ENCODE results near the gene IMPDH1.
A peak's percentile ranks its signal among the peaks of the same experiment; 100 is the strongest.

The IMPDH1 gene

DNA sequence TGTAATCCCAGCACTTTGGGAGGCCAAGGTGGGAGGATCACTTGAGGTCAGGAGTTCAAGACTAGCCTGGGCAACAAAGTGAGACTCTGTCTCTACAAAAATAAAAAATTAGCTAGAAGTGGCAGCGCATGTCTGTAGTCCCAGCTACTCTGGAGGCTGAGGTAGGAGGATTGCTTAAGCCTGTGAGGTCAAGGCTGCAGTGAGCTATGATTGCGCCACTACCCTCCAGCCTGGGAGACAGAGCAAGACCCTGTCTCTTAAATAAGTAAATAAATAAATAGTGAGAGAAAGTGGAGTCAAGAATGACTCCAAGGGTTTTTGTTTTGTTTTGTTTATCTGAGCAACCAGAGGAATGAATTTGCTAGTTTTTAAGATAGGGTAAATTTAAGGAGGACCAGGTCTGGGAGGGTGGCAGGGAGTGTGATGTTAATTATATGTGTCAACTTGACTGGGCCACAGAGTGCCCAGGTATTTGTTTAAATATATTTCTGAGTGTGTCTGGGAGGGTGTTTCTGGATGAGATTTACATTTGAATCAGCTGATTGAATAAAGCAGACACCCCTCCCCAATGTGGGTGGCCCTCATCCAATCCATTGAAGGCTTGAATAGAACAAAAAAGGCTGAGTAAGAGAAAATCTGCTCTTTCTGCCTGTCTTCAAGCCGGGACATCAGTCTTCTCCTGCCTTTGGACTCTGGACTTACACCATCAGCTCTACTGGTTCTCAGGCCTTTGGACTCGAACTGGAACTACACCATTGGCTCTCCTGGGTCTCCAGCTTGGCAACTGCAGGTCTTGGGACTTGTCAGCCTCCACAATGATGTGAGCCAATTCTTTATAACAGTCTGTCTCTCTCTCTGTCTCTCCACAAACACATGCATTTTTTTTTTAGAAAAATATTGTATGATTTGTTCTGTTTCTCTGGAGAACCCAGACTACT lies 23.5 kb downstream of the IMPDH1 start:
- DNase-seq, result no peak

DNA sequence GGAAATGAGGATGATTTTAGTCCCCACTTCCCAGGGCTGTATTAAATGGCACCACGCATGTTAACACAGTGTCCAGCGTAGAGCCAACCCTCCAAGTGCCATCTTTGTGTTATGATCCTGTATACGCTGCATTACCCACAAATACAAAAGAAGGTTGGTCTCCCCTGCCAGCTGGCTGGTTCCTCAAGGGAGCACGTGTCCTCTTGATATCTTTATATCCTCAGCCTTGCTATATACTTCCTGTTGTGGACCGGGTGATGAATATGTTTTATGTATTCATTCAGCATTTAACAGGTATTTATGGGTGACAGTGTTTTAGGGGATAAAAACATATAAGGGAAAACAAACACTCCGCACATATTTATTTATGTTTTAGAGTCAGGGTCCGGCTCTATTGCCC lies 25.1 kb downstream of the IMPDH1 start:
- DNase-seq, result no peak

DNA sequence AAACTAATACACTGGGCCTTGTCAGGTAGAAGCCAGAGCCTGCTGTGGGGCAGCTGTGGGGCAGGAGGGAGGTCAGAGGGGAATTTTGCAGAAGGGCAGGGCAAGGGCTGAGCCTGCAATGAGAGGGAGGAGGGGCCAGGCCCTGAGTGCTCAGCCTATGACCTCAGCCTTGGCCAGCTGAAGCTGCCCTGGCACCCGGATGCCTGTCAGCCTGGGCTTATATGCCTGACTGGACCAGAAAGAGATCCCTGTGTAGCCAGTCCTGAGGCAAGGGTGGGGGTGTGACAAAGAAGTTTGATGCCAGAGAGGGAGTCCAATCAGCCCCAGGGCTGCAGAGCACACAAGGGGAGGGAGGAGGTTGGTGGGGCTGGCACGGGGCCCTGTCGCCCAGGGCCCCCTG lies 26.0 kb downstream of the IMPDH1 start:
- DNase-seq, result no peak

DNA sequence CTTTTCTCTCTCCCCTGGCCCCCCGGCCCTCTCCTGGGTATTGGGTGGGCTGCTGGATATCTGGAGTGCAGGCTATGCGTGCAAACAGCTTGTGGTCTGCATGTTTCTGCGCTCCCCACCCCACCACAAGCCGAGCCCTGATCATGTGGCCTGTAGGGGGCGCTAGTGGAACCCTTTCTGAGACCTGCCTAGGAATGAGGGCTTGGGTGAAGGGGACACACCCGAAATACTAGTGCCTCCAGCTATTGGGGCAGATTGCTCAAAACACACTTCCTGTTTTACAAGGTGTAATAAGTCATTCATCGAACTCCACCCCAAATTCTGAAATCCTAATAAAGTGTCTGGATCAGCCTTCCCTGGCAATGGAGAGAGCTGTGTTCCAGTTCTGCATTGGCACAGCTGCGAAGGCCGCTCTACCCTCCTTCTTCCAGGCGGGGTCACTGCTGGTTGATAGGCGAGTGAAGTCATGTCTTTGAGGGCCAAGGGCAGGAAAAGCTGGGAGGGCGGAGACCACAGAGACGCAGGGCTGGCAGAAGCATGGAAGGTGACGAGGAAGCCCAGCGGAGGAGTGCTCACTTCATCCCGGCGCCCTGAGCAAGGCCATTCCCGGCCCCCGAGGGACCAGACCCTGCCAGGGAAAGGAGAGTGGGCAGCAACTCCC lies 28.5 kb downstream of the IMPDH1 start:
- DNase-seq, result peak; percentile 28

DNA sequence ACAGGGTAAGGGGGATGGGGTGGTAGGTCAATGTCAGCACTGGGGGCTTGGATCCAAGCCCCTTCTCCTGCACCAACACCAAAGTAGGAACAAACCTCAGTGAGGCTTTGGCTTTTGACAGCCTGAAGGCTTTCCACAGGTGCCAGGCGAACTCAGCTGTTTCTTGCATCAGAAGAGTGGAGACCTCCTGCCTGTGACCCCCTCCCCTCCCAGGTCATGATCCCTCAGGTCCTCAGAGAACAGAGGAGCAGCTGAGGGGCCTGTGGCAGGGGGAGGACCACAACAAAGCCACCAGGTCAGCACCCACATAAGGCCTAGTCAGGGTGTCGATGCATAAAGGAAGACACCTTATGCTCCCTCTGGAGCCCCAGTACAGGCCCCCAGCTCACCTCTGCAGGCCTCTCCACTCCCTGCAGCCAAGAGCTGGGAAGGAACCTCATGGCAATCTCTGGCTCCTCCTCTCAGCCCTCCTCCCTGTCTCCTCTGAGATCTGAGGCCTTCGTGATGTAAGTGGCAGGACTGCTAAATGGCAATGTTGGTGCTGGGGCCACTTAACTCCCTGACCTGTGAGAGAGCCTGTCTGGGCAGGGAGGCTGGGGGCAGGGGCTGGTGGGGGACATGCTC lies 29.2 kb downstream of the IMPDH1 start:
- no peak for DNase-seq

DNA sequence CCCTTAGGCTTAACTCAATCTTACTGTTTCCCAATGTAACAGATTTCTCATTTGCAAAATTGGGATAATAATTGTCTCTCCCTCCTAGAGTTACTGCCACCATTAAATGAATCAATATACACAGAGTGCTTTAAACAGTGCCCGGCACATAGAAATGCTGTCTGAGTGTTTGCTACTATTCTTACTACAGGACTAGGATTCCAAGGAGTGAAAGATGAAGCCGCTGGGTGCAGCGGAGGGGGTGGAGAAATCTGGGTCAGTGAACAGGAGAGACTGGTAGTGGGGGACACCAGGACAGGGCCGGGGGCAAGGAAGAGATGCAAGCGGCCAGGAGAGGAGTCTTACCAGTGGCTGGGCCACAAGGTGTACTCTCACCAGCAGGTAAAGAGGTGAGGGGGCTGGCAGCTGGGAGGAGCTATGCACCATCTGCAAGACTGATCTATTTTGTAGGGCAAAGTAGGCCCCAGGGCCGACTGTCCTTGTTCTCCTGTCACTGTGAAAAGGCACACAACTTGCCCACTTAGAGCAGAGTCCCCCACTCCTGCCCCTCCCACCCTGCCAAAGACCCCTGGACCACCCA lies 29.8 kb downstream of the IMPDH1 start:
- no peak for DNase-seq

DNA sequence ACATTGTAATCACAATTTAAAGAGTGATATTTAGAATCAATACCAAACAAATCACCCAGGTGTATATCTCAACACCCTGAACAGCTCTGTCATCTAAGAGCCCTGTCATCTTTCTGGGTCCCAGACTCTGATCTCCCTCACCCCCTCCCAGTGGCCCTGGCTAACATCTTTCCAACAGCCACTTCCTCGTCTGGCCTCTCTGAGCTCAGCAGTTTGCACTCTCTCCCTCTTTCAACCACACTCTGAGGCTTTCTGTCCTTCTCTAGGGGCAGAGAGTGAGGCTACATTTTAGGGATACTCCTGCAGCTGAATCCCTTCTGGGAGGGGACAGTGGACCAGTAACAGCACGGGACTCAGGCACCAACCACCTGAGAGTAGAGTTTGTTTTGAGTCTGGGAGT lies 31.1 kb downstream of the IMPDH1 start:
- no peak for DNase-seq

DNA sequence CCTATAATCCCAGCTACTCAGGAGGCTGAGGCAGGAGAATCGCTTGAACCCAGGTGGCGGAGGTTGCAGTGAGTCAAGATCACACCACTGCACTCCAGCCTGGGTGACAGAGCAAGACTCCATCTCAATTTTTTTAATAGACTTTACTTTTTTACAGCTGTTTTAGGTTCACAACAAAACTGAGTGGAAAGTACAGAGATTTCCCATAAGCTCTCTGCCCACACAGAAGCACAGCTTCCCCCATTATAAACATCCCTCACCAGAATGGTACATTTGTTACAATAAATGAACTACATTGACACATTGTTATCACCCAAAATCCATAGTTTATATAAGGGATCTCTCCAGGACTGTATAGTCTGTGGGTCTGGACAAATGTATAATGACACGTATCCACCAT lies 33.7 kb downstream of the IMPDH1 start:
- no peak for DNase-seq

DNA sequence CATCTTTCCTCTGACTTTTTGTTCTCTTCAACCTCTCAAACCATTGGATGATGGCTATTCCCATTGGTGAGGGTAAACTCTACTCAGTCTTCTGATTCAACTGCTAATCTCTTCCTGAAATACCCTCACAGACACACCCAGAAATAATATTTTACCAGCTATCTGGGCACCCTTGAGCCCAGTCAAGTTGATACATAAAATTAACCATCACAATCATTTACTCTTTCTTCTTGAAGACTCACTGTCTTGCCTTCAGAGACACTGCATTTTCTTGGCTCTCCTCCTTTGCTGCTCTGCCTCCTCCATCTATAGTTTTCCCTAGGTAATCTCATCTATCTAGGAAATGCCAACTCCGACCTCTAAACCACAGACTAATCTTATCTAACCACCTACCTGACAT lies 35.7 kb downstream of the IMPDH1 start:
- DNase-seq, result no peak

DNA sequence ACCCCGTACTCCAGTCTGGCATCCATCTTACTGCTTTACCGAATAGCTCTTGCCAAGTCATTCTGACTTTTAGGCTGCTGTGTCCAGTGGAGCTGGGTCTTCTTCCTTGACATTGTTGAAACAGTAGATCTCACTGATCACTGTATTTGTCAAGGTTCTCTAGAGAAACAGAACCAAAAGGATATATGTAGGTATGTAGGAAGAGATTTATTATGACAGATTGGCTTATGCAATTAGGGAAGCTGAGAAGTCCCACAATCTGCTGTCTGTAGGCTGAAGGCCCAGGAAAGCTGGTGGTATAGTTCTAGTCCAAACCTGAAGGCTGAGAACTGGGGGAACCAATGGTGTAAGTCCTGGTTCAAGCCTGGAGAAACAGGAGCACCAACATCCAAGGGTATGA lies 36.2 kb downstream of the IMPDH1 start:
- no peak for DNase-seq

DNA sequence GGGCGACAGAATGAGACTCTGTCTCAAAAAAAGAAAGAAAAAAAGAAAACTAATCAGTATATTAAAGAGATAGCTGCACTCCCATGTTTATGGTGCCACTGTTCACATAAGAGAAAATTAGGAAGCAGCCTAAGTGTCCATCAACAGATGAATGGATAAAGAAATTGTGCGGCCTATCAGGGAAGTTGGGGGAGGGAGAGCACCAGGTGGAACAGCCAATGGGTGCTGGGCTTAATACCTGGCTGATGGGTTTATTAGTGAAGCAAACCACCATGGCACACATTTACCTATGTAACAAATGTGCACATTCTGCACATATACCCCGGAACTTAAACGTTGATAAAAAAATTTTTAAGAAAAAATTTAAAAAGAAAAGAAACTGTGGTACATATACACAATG lies 39.3 kb downstream of the IMPDH1 start:
- no peak for DNase-seq

DNA sequence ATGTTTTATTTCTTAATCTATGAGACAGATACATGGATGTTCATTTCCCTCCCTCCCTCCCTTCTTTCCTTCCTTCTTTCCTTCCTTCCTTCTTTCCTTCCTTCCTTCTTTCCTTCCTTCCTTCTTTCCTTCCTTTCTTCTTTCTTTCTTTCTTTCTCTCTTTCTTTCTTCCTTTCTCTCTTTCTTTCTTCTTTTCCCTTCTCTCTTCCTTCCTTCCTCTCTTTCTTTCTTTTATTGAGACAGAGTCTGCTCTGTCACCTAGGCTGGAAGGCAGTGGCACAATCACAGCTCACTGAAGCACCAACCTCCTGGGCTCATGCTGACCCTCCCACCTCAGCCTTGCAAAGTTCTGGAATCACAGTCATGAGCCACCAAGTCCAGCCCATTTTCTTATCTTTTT lies 42.8 kb downstream of the IMPDH1 start:
- no peak for DNase-seq

DNA sequence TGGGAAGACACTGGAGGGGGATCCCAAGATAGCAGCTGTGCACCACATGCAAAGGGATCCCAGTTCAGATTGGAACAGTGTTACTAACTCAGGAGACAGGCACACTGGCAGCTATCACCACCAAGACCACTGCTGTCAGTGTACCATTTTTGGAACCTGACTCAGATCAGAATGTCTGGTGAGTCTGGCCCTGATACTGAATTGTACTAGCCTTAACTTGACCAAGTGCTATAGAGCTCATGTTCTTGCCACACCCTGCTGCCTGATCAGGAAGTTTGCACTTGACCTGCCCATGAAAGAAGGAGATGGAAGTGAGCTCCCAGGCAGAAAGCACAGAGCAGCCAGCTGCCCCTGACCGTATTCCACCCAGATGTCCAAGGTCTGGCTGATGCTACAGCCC lies 43.5 kb downstream of the IMPDH1 start:
- DNase-seq, result no peak

DNA sequence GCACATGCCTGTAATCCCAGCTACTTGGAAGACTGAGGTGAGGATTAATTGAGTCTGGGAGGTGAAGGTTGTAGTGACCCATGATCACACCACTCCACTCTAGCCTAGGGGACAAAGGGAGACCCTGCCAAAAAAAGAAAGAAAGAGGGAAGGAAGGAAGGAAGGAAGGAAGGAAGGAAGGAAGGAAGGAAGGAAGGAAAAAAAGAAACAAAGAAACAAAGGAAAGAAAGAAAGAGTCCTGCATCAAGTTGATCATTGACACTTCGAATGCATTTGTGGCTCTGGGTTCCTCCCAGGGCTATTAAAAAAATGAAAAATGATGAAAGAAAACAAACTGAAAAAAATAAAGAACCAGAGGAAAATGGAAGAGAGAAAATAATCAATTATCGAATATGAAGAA lies 44.4 kb downstream of the IMPDH1 start:
- no peak for DNase-seq

DNA sequence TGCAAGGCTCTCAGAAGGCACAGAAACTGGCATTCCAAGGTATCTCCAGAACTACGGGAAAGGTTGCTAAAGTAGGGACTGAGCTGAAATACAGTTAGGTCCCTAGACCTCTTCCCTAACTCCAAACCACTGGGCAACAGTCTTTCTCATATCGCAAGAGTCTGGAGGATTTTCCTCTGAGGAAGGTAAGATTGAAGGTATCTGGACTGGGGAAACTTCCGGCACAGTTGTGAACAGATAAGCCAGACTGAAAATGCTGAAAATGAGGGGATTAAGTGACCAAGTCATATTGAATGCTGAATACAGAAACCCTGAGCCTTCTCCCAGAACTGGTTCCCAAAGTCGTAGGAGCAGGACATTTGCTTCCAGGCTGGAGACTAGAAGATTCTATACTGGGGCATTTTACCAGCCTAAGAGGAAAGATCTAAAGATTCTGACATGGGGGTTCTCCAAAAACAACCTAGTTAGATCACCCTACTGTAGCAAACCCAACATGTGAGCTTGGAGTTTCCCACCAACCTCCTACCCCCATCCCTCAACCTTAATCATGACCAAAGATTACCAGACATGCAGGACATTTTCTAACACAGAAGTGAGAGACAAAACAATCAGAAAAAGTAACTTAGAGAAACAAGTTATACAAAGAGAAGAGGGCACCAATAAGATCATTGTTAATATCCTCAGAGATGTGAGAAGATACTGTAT lies 45.5 kb downstream of the IMPDH1 start:
- no peak for DNase-seq

DNA sequence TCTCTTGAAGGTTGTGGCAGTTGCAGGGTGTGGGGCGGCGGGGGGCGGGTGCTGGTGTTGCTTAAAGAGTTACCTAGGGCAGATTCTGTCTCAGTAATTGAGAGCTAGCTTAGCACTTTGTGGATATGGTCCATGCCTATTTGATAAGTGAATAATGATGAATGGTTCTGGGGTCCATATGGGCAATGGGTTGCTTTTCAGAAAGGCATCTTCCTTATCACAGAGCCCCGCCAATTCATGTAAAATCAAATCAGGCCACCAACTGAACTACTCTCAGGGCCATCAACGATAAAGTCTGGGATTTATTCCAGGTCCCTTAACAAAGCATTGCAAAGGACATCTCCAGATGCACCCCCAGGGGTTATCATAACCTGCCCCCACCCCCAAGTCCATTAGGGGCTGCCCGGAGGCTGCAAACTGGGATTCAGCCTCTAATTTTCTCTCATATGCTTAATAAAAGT lies 46.5 kb downstream of the IMPDH1 start:
- DNase-seq, result no peak

DNA sequence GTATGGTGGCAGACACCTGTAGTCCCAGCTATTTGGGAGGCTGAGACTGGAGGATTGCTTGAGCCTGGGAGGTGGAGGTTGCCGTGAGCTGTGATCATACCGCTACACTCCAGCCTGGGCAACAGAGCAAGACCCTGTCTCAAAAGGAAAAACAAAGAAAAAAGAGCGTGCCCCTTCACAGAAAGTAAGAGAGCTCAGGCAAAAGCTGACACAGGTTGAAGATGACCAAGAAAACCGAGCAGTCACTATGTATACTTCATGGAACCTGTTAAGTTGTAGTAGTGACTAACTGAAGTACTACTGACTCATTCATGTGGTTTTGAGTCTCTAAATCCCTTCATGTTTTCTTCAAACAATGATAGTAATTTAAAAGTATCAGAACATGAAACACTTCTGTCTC lies 47.1 kb downstream of the IMPDH1 start:
- no peak for DNase-seq

DNA sequence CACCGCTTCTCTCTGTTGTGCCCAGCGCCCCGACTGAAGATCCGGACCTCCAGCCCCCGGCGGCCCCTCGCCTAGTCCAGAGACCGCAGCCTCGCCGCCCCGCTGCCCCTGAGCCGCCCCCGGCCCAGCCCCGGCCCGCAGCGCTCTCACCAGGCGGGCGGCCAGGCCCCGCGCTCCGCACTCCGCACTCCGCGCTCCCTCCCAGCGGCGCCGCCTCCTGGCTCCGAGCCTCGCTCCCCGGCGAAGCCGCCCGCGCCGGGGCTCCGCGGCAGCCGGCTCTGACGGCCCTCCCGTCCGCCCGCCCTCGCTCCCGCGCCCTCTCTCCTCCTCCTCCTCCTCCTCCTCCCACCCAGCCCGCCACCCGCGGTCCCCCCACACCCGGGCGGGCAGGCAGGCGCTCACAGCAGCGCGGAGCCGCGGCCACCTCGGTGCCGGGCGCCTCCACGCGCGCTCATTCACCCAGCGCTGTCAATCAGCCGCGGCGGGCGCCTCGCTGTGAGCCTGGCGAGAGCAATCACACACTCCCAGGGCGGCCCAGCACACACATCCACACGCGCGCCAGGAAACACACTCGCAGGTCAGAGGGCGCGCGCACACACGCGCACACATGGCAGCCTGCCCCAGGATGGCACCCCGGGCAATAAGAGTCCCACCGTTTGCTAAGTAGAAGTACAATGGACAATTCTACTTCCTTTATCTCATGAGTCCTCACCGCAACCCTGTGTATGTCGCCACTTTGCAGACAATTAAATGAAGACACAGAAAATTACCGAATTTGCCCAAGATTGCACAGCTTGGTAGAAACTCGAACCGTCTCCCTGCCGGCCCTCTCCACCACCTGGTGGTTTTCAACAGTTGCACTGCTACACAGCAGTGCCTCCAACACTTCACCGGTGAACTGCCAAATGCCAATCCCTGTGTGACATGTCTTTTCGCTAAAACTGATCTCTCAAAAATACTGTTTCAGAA lies 48.1 kb downstream of the IMPDH1 start, which contains the start of gene PRRT4:
Gene PRRT4 (minus strand): TSS at position 280 of the 969 bp plus-strand sequence.
- DNase-seq, result peak; percentile 57

DNA sequence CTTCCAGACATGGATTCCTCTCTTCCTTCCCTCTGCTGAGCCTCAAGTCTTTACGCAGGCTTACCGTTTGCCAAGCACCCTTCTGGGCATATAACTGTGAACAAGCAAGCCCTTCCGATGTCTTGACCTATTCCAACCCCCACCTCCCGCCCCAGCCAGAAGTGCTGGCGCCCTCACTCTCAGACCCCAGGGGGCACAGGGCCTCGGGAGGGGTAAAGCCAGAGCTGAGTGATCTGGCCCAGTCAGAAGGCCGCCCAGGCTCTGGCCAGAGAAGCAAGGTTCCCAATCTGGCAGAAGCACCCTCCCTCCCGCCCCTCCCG lies 49.5 kb downstream of the IMPDH1 start:
- DNase-seq, result no peak

DNA sequence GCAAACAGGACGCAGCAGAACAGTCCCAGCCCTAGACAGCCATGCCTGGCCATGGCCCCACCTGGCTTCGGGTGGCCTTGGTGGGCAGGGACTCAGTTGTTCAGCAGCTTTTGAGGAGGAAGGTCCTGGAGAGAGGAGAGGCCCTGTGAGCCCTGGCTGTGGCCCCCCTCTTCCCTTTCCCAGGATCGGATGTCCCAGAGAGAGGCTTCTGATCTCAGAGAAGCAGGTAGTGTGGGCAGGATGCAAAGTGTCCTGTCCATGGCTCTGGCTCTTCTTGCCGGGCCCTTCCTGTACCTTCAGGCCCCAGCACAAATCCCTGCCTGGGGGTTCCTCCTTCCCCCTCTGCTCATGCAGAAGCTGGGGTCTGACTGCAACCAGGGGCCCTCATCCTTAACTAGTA lies 49.8 kb downstream of the IMPDH1 start:
- DNase-seq, result no peak

DNA sequence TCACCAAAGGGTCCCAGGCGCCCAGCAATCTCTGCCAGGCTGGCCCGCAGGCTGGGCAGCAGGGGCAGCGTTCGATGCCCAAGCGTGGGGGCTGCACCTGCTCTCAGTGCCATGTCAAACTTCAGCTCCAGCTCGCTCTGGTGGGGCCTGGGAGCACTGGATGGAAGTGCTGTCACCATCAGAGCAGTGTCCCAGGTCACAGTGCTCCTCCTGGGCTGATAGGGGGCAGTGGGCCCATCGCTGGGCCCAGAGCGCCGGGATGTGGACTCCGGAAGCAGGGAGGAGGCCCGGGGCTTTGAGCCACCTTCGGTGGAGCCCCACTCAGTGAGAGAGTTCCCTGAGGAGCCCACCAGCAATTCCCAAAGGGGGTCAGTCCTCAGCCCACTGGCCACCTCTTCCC lies 50.4 kb downstream of the IMPDH1 start:
- DNase-seq, result no peak

DNA sequence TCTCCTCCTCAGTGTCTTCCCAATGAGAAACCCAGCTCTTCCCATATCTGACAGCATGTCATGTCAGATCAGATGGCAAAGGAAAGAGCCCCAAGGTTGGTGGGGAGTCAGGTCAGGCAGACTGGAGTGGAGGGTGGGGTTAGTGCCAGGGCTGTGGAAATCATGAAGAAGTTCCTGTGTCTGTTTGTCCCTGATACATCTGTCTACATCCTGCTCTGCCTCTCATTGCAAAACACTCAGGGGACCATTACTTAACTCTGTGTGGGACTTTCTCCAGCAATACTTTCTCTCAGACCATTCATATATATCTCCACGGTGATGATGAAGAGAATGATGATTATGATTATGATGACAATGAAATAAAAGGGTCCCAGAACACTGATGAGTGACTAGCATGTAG lies 51.5 kb downstream of the IMPDH1 start:
- no peak for DNase-seq

All from CD4-positive, alpha-beta T cell treated with Interleukin-12 subunit alpha and Interleukin-12 subunit beta, for 1 hour (primary cell).